H54 (cell line): Measurements from ENCODE around the gene CSTF1.
A peak's percentile ranks its signal among the peaks of the same experiment; 100 is the strongest.

Source experiments
- DNase-seq: peaks from one replicate; pipeline ENCODE4 v3.0.0; 2011; ENCODE audit warnings: low spot score, mixed read lengths; ENCODE audit not compliant: insufficient read length
- FAIRE-seq: peaks from 3 replicates; lab custom pipeline; 2011; peaks lifted over from hg19 to GRCh38; lab: Jason Lieb, UNC
- POLR2A ChIP-seq: IDR thresholded peaks from 2 replicates; pipeline ENCODE4 v1.6.1; 2011; ENCODE audit warnings: low read depth, mild to moderate bottlenecking, low read length

Gene CSTF1

GRCh38 chr20:56392132-56392880 is at the start of gene CSTF1, which contains the start of gene AURKA:
Gene CSTF1 (plus strand): TSS chr20:56392645. CDS start chr20:56395553, 2,908 bp downstream.
Gene AURKA (minus strand): TSS chr20:56392215. CDS start chr20:56388197, 4,018 bp downstream.
- peak; percentile 62 for TF ChIP-seq POLR2A
- peak; percentile 65 for FAIRE-seq
- peak; percentile 98 for DNase-seq

GRCh38 chr20:56342783-56343182 is 49.7 kb upstream of the CSTF1 start:
- FAIRE-seq (no peak), DNase-seq (no peak)
- no peak for TF ChIP-seq POLR2A

GRCh38 chr20:56343861-56344381 is 48.5 kb upstream of the CSTF1 start:
- FAIRE-seq: no peak
- DNase-seq: no peak
- no peak for TF ChIP-seq POLR2A

- FAIRE-seq: no peak
- no peak for TF ChIP-seq POLR2A
- no peak for DNase-seq
Observed at GRCh38 chr20:56345911-56346310, 46.5 kb upstream of the CSTF1 start.

- FAIRE-seq (no peak), DNase-seq (no peak)
- no peak for TF ChIP-seq POLR2A
Observed at GRCh38 chr20:56347628-56348304, 44.7 kb upstream of the CSTF1 start.

GRCh38 chr20:56348305-56348693 is 44.1 kb upstream of the CSTF1 start:
- FAIRE-seq (no peak), DNase-seq (no peak)
- TF ChIP-seq POLR2A: no peak

GRCh38 chr20:56348746-56349145 is 43.7 kb upstream of the CSTF1 start:
- no peak for TF ChIP-seq POLR2A
- no peak for DNase-seq
- no peak for FAIRE-seq

- no peak for DNase-seq
- TF ChIP-seq POLR2A: no peak
- FAIRE-seq: no peak
Observed at GRCh38 chr20:56350842-56351241, 41.6 kb upstream of the CSTF1 start.

- DNase-seq: no peak
- no peak for TF ChIP-seq POLR2A
- FAIRE-seq: no peak
Observed at GRCh38 chr20:56352345-56353055, 39.9 kb upstream of the CSTF1 start.

GRCh38 chr20:56353356-56353755 is 39.1 kb upstream of the CSTF1 start:
- TF ChIP-seq POLR2A: no peak
- FAIRE-seq (no peak), DNase-seq (no peak)

- no peak for TF ChIP-seq POLR2A
- FAIRE-seq (no peak), DNase-seq (no peak)
Observed at GRCh38 chr20:56358070-56358469, 34.4 kb upstream of the CSTF1 start.

- DNase-seq: peak; percentile 97
- no peak for FAIRE-seq
Observed at GRCh38 chr20:56358600-56359211, 33.7 kb upstream of the CSTF1 start, which contains the start of gene FAM210B. Gene FAM210B (plus strand): TSS chr20:56358974. CDS start chr20:56359006, 32 bp downstream.

More at GRCh38 chr20:56358600-56359211, 33.7 kb upstream of the CSTF1 start, which contains the start of gene FAM210B:
- peak; percentile 68 for TF ChIP-seq POLR2A
